ENCODE measurements around the gene ATP5IF1.

Gene ATP5IF1

DNA sequence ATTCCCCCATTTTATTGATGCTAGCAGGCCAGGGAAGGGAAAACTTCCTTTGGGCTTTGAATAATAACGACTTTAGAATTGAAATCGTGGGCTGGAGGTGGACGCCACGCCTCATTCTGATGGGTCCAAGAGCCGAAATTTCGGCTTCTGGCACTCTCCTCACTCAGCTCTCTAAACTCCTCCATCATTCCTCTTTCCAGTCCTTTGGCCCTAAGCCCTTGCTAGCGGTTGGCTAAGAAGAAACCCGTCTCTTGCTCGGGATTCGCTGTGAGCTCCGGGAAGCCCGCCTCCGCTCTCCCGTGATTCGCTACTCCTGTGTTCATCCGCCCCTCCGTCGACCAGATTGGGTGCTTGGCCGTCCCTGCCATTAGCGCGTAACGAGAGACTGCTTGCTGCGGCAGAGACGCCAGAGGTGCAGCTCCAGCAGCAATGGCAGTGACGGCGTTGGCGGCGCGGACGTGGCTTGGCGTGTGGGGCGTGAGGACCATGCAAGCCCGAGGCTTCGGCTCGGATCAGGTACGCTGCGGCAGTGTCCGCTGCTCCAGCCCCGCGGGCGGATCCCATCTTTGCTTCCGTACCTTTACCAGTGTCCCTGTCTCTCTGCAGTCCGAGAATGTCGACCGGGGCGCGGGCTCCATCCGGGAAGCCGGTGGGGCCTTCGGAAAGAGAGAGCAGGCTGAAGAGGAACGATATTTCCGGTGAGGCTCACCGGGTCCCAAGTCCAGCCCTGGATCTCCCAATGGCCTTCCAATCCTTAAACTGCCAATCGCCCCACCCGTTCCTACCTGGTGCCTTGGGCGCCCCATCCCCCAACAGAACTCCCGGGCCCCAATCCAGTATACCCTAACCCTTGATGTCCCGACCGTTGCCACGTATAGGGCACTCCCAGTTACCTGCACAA, at the start of gene ATP5IF1:
TSS of gene ATP5IF1 (plus strand) at position 370 of the 901 bp plus-strand sequence. CDS start at position 430, 60 bp downstream.
- no peaks in the 10 kb centered on the region for H3K9me3 ChIP-seq (ENCODE audit: insufficient read depth, low read depth, low read length)
- H3K4me3 ChIP-seq (ENCODE audit: low read length): peak within 1 kb of the TSS; percentile 95
- peak within 1 kb of the TSS; percentile 92 for H3K27ac ChIP-seq (ENCODE audit: low read length)
- H3K27me3 ChIP-seq (ENCODE audit: insufficient read depth, low read length): no peaks in the 10 kb centered on the region
- peak within 1 kb of the TSS; percentile 97 for H3K9ac ChIP-seq (ENCODE audit: low read depth, low read length)
- H3K4me1 ChIP-seq (ENCODE audit: insufficient read depth, low read length): peaks cover 8% of the 10 kb centered on the region; the same call in 1 of the 2 replicates
- peaks cover 16% of the 10 kb centered on the region for H3K36me3 ChIP-seq (ENCODE audit: insufficient read depth, low read depth, low read length)

DNA sequence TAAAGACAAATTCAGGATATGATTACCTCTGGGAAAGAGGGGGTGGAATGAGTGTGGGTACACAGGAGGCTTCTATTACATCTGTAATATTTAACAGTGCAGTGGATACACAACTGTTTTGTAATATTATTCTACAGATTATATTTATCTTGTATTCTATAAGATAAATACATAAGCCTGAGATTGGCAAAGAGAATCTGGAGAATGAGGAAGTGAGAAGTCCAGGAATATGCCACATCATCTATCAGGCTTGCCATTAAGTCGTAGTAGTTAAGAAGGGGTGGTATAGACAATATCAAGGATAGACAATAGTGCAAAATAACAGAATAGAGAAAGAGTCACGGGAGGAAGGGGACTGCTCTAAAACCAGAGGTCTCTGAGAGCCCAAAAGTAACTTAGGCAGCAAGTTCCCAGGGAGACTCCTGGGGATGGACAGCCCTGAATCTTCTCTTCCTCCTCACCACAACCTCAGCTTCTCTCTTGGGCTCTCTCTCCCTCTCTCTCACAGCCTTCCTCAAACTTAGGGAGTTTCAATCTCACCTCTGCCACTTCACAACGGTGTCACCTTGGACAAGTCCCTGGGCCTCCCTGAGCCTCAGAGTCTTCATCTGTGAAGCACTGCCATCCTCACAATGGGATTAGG, 45.5 kb upstream of the ATP5IF1 start:
- no peaks in the 10 kb centered on the region for H3K27me3 ChIP-seq (ENCODE audit: insufficient read depth, low read length)
- H3K4me3 ChIP-seq (ENCODE audit: low read length): no peak overlapping the region
- peaks cover 3% of the 10 kb centered on the region; the same call in 1 of the 2 replicates for H3K4me1 ChIP-seq (ENCODE audit: insufficient read depth, low read length)
- no peak overlapping the region for H3K9ac ChIP-seq (ENCODE audit: low read depth, low read length)
- H3K9me3 ChIP-seq (ENCODE audit: insufficient read depth, low read depth, low read length): no peaks in the 10 kb centered on the region
- no peak overlapping the region for H3K27ac ChIP-seq (ENCODE audit: low read length)
- H3K36me3 ChIP-seq (ENCODE audit: insufficient read depth, low read depth, low read length): no peaks in the 10 kb centered on the region

- Histone ChIP-seq H3K27ac (ENCODE audit: low read length) (no peak overlapping the region), H3K9ac (ENCODE audit: low read depth, low read length) (no peak overlapping the region), H3K4me3 (ENCODE audit: low read length) (no peak overlapping the region), H3K4me1 (ENCODE audit: insufficient read depth, low read length) (peaks cover 10% of the 10 kb centered on the region), H3K36me3 (ENCODE audit: insufficient read depth, low read depth, low read length) (no peaks in the 10 kb centered on the region), H3K9me3 (ENCODE audit: insufficient read depth, low read depth, low read length) (no peaks in the 10 kb centered on the region), H3K27me3 (ENCODE audit: insufficient read depth, low read length) (no peaks in the 10 kb centered on the region)
These were observed 44.8 kb upstream of the ATP5IF1 start for GRCh38 chr1:28190996-28191645.

DNA sequence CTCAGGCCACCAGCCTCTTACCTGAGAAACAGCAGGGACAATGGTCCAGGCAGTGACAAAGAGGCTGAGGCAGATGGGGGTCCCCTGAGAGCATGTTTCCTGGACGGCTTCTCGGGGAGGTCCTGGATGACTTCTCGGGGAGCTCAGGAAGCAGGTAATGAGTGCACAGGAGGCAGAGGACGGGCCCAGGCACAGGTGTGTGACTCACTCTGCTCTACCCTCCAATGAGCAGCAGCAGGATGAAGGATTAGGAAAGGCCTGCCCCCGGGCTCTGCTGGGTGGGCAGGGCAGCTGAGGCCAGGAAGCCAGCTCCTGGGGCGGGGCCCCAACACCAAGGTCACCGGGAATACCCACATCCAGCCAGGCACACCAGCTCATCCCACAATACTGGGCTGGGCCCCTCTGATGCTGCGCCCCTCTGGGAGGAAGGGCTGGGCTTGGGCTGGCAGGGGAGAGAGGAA, 42.2 kb upstream of the ATP5IF1 start:
- H3K27ac ChIP-seq (ENCODE audit: low read length): no peak overlapping the region
- H3K27me3 ChIP-seq (ENCODE audit: insufficient read depth, low read length): no peaks in the 10 kb centered on the region
- no peak overlapping the region for H3K4me3 ChIP-seq (ENCODE audit: low read length)

DNA sequence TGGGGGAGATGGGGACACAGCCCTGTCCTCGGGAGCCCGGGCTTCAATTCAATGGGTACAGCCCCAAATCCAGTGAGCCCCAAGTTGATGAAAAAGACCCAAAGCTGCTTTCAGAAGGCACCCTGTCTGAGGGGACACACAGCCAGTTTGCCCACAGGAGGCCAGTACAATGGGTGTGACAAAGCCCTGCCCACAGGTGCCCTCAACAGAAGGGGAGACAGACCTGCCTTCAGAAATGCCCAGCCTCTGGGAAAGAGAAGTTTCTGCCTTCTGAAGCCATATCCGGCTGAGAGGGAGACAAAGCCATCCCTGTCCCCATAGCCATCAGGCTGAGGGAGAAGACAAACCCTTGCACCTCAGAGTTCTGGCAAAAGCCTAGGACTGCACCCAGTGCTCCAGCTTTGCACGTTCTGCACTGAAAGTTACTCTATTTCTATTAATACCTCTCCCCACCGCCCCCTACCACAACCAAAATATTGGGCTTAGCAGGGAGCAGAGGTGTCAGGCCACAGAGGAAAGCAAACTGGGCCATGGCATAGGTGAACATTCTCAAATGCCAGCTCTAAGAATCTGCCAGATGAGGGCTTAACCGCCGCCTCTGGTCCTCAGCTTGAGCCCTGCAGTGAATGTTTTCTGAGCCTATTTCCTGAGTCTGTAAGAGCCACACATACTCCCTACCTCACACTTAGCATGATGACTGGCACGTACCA, 41.4 kb upstream of the ATP5IF1 start:
- Histone ChIP-seq H3K4me3 (ENCODE audit: low read length) (no peak overlapping the region), H3K27ac (ENCODE audit: low read length) (no peak overlapping the region), H3K27me3 (ENCODE audit: insufficient read depth, low read length) (no peaks in the 10 kb centered on the region), H3K9me3 (ENCODE audit: insufficient read depth, low read depth, low read length) (no peaks in the 10 kb centered on the region), H3K36me3 (ENCODE audit: insufficient read depth, low read depth, low read length) (peaks cover 17% of the 10 kb centered on the region), H3K9ac (ENCODE audit: low read depth, low read length) (no peak overlapping the region), H3K4me1 (ENCODE audit: insufficient read depth, low read length) (peaks cover 17% of the 10 kb centered on the region)

More for the DNA sequence above, 42.2 kb upstream of the ATP5IF1 start:
- Histone ChIP-seq H3K9ac (ENCODE audit: low read depth, low read length) (no peak overlapping the region), H3K36me3 (ENCODE audit: insufficient read depth, low read depth, low read length) (peaks cover 9% of the 10 kb centered on the region), H3K4me1 (ENCODE audit: insufficient read depth, low read length) (peaks cover 17% of the 10 kb centered on the region), H3K9me3 (ENCODE audit: insufficient read depth, low read depth, low read length) (no peaks in the 10 kb centered on the region)

- H3K9me3 ChIP-seq (ENCODE audit: insufficient read depth, low read depth, low read length): no peaks in the 10 kb centered on the region
- peaks cover 29% of the 10 kb centered on the region for H3K36me3 ChIP-seq (ENCODE audit: insufficient read depth, low read depth, low read length)
- H3K4me3 ChIP-seq (ENCODE audit: low read length): no peak overlapping the region
- peak overlapping the region; percentile 70 for H3K27ac ChIP-seq (ENCODE audit: low read length)
- H3K9ac ChIP-seq (ENCODE audit: low read depth, low read length): no peak overlapping the region
- no peaks in the 10 kb centered on the region for H3K27me3 ChIP-seq (ENCODE audit: insufficient read depth, low read length)
- peaks cover 17% of the 10 kb centered on the region for H3K4me1 ChIP-seq (ENCODE audit: insufficient read depth, low read length)
These were observed 40.1 kb upstream of the ATP5IF1 start for GRCh38 chr1:28195780-28196179.

DNA sequence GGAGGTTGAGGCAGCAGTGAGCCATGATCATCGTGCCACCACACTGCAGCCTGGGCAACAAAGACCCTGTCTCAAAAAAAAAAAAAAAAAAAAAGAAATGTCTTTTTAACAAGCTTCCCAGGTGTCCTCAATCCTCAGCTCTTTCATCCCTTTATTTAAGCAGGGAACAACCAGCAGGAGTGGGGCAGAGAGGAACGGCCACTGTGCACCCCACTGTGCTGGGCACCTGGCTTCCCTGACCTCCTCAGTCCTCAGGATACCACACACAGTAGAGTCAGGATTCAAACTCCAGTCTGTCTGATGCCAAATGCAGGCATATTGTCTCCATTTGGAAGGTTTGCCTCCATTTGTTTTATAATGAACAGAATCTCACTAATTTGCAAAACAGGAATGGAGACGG, 39.6 kb upstream of the ATP5IF1 start:
- no peaks in the 10 kb centered on the region for H3K9me3 ChIP-seq (ENCODE audit: insufficient read depth, low read depth, low read length)
- peaks cover 17% of the 10 kb centered on the region for H3K4me1 ChIP-seq (ENCODE audit: insufficient read depth, low read length)
- peak overlapping the region; percentile 23; the same call in 1 of the 2 replicates for H3K4me3 ChIP-seq (ENCODE audit: low read length)
- H3K9ac ChIP-seq (ENCODE audit: low read depth, low read length): no peak overlapping the region
- H3K27ac ChIP-seq (ENCODE audit: low read length): peak overlapping the region; percentile 70
- peaks cover 34% of the 10 kb centered on the region for H3K36me3 ChIP-seq (ENCODE audit: insufficient read depth, low read depth, low read length)
- H3K27me3 ChIP-seq (ENCODE audit: insufficient read depth, low read length): no peaks in the 10 kb centered on the region

DNA sequence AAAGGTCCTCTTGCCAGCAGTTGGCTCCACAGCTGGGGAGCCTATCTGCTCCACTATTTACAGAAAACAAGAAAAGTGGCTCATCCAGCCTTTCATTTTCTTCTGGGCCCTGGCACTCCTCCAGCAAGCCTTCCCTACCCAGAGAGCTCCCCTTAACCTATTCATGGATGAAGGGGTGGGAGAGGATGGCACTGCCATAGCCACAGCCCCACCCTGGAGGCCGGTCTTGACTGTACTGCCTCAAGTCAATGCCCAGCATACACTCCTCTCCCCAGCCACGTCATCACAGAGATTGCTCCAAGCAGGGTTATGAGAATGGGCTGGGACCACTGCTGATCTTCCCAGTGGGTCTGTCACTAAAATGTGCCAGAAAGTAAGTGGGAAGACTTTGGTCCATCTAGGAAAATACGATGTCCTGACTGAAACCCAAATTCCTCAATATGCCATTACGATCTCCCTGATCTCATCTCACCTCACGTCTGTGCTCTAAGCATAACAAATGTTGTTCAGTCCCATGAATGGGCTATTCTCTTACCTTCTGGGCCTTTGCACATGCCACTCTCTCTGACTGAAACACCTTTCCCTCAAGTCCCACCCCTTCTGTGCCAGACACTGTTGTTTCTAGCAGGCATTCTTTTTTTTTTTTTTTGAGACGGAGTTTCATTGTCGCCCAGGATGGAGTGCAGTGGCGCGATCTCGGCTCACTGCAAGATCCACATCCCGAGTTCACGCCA, 38.1 kb upstream of the ATP5IF1 start:
- Histone ChIP-seq H3K9ac (ENCODE audit: low read depth, low read length) (no peak overlapping the region), H3K27me3 (ENCODE audit: insufficient read depth, low read length) (no peaks in the 10 kb centered on the region), H3K27ac (ENCODE audit: low read length) (no peak overlapping the region), H3K4me3 (ENCODE audit: low read length) (no peak overlapping the region), H3K4me1 (ENCODE audit: insufficient read depth, low read length) (peaks cover 17% of the 10 kb centered on the region), H3K36me3 (ENCODE audit: insufficient read depth, low read depth, low read length) (peaks cover 42% of the 10 kb centered on the region), H3K9me3 (ENCODE audit: insufficient read depth, low read depth, low read length) (no peaks in the 10 kb centered on the region)

GRCh38 chr1:28199328-28200233, 36.3 kb upstream of the ATP5IF1 start:
- peaks cover 15% of the 10 kb centered on the region for H3K4me1 ChIP-seq (ENCODE audit: insufficient read depth, low read length)
- H3K9me3 ChIP-seq (ENCODE audit: insufficient read depth, low read depth, low read length): no peaks in the 10 kb centered on the region
- H3K27me3 ChIP-seq (ENCODE audit: insufficient read depth, low read length): no peaks in the 10 kb centered on the region
- peaks cover 59% of the 10 kb centered on the region for H3K36me3 ChIP-seq (ENCODE audit: insufficient read depth, low read depth, low read length)
- H3K4me3 ChIP-seq (ENCODE audit: low read length): no peak overlapping the region
- H3K9ac ChIP-seq (ENCODE audit: low read depth, low read length): no peak overlapping the region
- no peak overlapping the region for H3K27ac ChIP-seq (ENCODE audit: low read length)

- Histone ChIP-seq H3K9me3 (ENCODE audit: insufficient read depth, low read depth, low read length) (no peaks in the 10 kb centered on the region), H3K9ac (ENCODE audit: low read depth, low read length) (no peak overlapping the region), H3K27me3 (ENCODE audit: insufficient read depth, low read length) (no peaks in the 10 kb centered on the region), H3K27ac (ENCODE audit: low read length) (no peak overlapping the region), H3K36me3 (ENCODE audit: insufficient read depth, low read depth, low read length) (peaks cover 67% of the 10 kb centered on the region), H3K4me1 (ENCODE audit: insufficient read depth, low read length) (peaks cover 15% of the 10 kb centered on the region), H3K4me3 (ENCODE audit: low read length) (no peak overlapping the region)
These were observed 35.6 kb upstream of the ATP5IF1 start for GRCh38 chr1:28200234-28200873.
